Measurements from ENCODE around the gene SLC9A1. TPM values are rescaled to one million over a fixed set of nuclear protein-coding genes. Genes with fewer than 3 reads are reported as not detected.

Gene SLC9A1
- total RNA-seq, 1 donor from 2014 or later, result 54.6 TPM

DNA sequence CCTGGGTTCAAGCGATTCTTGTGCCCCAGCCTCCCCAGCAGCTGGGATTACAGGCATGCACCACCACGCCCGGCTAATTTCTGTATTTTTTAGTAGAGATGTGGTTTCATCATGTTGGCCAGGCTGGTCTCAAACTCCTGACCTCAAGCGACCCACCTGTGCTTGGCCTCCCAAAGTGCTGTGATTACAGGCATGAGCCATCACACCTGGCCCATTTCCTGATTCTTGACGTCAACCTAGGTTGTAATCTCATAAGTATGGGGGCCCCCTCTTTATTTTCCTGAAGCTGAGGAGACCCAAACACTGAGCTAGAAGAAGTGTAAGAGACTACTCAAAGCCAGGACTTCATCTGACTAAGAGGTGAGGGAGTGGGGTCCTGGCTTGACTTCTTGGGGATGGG is 21.8 kb downstream of the SLC9A1 start:
- TF ChIP-seq, protein P1, sequence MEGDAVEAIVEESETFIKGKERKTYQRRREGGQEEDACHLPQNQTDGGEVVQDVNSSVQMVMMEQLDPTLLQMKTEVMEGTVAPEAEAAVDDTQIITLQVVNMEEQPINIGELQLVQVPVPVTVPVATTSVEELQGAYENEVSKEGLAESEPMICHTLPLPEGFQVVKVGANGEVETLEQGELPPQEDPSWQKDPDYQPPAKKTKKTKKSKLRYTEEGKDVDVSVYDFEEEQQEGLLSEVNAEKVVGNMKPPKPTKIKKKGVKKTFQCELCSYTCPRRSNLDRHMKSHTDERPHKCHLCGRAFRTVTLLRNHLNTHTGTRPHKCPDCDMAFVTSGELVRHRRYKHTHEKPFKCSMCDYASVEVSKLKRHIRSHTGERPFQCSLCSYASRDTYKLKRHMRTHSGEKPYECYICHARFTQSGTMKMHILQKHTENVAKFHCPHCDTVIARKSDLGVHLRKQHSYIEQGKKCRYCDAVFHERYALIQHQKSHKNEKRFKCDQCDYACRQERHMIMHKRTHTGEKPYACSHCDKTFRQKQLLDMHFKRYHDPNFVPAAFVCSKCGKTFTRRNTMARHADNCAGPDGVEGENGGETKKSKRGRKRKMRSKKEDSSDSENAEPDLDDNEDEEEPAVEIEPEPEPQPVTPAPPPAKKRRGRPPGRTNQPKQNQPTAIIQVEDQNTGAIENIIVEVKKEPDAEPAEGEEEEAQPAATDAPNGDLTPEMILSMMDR (IDR thresholded peaks at IDR 0.05), result no peak
- Mint-ChIP-seq H3K36me3 (ENCODE audit: low read depth) (no peaks in the 10 kb centered on the region), H3K4me1 (ENCODE audit: low read depth) (peaks cover 21% of the 10 kb centered on the region), H3K9me3 (ENCODE audit: low read depth) (no peaks in the 10 kb centered on the region), H3K27ac (ENCODE audit: unreplicated experiment) (no peak overlapping the region), H3K4me3 (ENCODE audit: unreplicated experiment) (no peak overlapping the region), H3K27me3 (ENCODE audit: low read depth) (no peaks in the 10 kb centered on the region)
- DNase-seq (ENCODE audit: low spot score), result no peak

DNA sequence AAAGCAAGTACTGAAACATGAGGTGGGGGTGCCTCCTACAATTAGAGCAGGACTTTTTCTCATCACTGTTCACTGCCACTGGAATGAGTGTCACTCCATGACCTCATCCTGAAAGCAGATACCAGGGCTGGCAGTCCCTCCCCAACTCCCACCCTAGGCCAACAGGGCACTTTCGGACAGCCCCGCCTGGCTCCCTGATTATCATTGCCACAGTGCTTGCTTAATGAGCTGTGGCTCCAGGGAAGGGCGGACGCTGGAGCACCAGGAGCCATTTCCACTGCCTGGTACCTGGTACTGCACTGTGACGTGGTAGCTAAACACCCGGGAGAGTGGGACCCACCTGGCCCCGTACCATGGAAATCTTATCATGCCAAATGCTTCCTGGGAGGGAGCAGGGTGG is 22.3 kb downstream of the SLC9A1 start:
- Mint-ChIP-seq H3K27me3 (ENCODE audit: low read depth) (no peaks in the 10 kb centered on the region), H3K9me3 (ENCODE audit: low read depth) (no peaks in the 10 kb centered on the region), H3K36me3 (ENCODE audit: low read depth) (no peaks in the 10 kb centered on the region), H3K4me1 (ENCODE audit: low read depth) (peaks cover 15% of the 10 kb centered on the region), H3K4me3 (ENCODE audit: unreplicated experiment) (no peak overlapping the region), H3K27ac (ENCODE audit: unreplicated experiment) (no peak overlapping the region)
- TF ChIP-seq, protein P1 (IDR thresholded peaks at IDR 0.05), result no peak
- no peak for DNase-seq (ENCODE audit: low spot score)

DNA sequence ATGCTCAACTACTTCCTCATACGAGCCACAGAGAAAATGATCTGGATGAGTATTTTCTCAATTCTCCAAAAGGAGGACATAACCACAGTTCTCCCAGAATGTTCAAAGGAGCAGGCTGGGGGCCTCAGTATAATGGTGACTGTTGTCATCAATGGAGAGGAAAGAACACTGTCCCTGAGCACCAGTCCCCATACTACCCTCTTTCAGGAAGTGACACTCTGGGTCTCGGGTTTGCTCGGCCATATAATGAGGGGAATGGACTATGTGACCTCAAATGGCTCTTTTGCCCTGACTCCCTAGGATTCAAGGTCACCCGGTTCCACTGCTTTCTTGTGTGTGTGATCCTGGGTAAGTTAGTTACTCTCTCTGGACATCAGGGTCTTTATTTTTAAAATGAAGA is 22.8 kb downstream of the SLC9A1 start:
- no peaks in the 10 kb centered on the region for H3K27me3 Mint-ChIP-seq (ENCODE audit: low read depth)
- peaks cover 11% of the 10 kb centered on the region for H3K4me1 Mint-ChIP-seq (ENCODE audit: low read depth)
- H3K27ac Mint-ChIP-seq (ENCODE audit: unreplicated experiment), result no peak overlapping the region
- DNase-seq (ENCODE audit: low spot score), result no peak
- H3K4me3 Mint-ChIP-seq (ENCODE audit: unreplicated experiment), result no peak overlapping the region
- TF ChIP-seq, protein P1 (IDR thresholded peaks at IDR 0.05), result no peak
- peaks cover 1% of the 10 kb centered on the region for H3K36me3 Mint-ChIP-seq (ENCODE audit: low read depth)
- H3K9me3 Mint-ChIP-seq (ENCODE audit: low read depth), result no peaks in the 10 kb centered on the region

DNA sequence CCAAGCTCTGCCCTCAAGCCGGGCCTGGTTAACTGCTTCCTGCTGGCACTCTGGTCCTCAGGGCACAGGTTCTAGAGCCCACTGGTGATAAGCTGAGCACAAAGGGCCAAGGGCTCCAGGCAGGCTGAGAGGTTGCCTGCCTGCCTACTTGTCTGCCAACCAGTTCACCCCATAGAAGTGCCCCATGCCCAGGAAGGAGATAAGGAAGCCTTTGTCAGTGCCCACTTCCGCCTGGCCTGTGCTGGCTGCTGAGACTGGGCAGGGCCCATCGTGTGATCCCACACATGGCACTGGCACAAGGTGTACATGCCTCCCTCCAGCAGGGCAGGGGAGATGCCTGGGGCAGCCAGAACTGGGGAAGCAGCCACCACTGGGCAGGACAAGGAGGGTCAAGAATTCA is 24.1 kb downstream of the SLC9A1 start:
- Mint-ChIP-seq H3K27me3 (ENCODE audit: low read depth) (no peaks in the 10 kb centered on the region), H3K9me3 (ENCODE audit: low read depth) (no peaks in the 10 kb centered on the region), H3K27ac (ENCODE audit: unreplicated experiment) (no peak overlapping the region), H3K4me3 (ENCODE audit: unreplicated experiment) (no peak overlapping the region), H3K4me1 (ENCODE audit: low read depth) (peaks cover 3% of the 10 kb centered on the region), H3K36me3 (ENCODE audit: low read depth) (peaks cover 4% of the 10 kb centered on the region)
- TF ChIP-seq, protein P1 (IDR thresholded peaks at IDR 0.05), result no peak
- no peak for DNase-seq (ENCODE audit: low spot score)

DNA sequence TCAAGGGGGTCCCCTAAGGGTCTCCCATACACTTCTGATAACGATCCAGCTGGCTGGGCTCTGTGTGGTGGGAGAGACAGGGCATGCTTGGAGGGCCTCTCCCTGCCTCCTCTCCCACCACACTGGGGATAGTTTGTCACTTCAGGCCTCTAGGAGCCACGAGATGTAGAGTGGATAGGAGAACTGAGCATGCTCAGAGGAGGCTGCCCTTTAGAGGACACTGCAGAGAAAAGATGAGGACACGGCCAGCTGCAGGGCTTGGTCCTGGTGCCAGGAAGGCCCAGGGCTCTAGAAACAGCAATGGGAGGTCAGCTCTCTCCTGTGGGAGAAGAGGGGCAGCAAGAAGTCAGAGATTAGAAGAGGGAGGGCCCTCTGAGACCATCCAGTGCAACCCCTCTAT is 25.7 kb downstream of the SLC9A1 start:
- Mint-ChIP-seq H3K36me3 (ENCODE audit: low read depth) (peaks cover 4% of the 10 kb centered on the region), H3K9me3 (ENCODE audit: low read depth) (no peaks in the 10 kb centered on the region), H3K27me3 (ENCODE audit: low read depth) (no peaks in the 10 kb centered on the region), H3K27ac (ENCODE audit: unreplicated experiment) (no peak overlapping the region), H3K4me1 (ENCODE audit: low read depth) (peaks cover 7% of the 10 kb centered on the region), H3K4me3 (ENCODE audit: unreplicated experiment) (no peak overlapping the region)
- DNase-seq (ENCODE audit: low spot score), result no peak
- TF ChIP-seq, protein P1 (IDR thresholded peaks at IDR 0.05), result no peak
